GM19035 (cell line): ENCODE measurements around the gene AMPH.

Source experiments
- ATAC-seq: cut with Tn5 transposase; IDR thresholded peaks from one replicate; pipeline ENCODE4 v1.9.1; 2021; ENCODE audit not compliant: unreplicated experiment

Gene AMPH

DNA sequence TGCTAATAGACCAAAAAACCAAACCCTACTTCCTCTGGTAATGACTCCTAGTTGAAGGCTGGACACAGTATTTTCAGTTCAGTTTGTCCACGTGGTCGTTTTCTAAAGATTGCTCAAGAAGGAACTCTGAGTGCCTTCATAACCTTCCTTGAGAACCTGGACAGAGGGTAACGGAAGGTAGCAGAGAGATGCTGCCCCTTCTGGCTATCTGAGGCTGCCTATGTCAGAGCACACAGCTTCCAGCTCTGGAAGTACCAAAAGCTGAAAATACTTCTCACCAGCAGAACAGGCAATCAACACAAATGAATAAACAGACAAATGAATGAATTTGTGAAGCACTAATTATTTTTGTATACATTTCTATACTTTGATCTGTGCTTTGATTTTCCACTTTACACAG lies 85.2 kb downstream of the AMPH start:
- no peak for ATAC-seq

DNA sequence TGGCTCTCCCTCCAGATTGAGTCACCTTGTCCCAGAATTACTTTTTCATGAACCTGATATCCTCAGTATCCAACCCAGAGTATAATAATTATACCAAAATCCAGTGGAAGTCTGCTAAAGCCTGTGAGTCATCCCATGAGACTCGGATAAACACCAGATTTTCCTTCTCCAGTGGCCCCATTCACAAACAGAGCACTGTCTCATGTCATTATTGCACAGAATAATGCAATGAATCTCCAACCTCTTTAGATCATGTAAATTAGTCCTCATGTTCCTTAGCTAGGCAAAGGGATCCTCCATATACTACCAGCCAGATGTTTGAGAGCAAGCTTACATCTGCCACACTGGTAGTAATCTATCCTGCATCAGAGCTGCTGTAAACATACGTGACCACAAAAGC lies 89.0 kb downstream of the AMPH start:
- no peak for ATAC-seq

DNA sequence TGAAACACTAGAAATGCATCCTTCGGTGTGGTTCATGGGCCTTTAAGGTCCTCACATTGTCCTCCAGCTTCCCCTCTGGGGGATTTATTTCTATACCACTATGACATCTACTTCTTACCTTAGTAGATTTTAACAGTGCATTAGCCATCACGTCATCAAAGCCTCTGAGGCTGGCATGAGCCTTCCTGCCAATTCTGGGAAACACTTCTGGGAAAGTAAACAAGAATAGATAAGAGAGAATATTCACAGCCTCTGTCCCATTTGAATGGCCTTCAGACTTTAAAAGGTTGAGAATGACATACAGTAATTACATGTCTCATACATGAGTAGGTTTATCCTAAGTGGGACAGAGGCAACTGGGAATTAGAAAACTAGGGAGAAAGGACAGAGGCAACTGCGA lies 89.7 kb downstream of the AMPH start:
- no peak for ATAC-seq

DNA sequence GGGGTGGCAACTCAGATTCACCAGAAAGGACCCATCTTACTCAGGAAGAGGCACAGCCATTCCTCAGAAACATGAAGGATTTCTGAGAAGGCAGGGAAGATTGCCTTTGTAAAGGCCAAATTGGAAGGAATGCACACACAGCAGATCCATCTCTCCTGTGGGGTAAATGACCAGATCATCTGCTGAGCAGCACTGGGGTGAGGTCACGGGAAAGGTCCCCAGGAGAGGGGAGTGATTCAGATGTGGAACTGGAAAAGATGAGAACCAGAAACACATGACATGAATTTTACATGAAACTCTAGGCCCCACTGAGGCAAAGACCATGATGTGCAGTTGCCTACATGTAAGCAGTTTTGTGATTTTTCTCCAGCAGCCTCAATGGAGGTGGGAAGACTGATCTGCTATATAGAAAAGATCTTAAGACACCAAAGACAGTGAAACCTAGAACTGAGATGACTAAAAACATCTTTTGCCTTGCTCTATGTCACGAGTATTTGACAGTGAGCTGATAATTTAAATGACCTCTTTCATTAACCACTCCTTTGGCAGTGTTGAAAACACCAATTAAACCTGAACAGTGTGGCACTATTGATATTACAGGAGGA lies 91.6 kb downstream of the AMPH start:
- ATAC-seq: no peak

DNA sequence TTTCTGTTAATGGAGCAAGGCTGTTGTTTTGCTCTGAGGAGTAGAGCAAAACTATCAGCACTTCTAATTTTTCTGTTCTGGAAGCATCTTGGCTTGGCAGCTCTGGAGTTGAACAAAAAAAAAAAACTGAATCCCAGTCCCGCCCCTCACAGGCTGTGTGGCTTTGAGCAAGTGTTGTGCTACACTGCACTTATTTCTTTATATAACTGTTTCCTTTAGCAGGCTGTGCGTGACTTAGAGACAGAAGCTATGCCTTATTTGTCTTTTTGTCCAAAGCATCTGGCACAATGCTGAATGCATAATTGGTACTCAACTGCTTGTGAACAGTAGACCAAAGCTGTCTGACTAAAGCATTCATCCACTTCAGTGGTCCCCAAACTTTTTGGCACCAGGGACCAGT lies 96.1 kb downstream of the AMPH start:
- no peak for ATAC-seq

DNA sequence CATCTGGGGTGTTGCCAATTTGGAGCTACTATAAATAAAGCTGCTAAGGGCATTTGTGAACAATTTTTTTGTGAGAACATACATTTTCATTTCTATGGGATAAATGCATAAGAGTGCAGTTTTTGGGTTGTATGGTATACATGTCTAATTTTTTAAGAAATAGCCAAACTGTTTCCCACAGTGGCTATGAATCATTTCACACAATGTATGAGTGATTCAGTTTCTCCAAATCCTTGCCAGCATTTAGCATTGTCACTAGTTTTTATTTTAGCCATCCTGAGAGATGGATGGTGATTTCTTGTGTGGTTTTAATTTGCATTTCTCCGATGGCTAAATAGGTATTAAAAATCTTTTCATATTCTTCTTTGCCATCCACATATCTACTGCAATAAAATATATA lies 105.3 kb downstream of the AMPH start:
- no peak for ATAC-seq

DNA sequence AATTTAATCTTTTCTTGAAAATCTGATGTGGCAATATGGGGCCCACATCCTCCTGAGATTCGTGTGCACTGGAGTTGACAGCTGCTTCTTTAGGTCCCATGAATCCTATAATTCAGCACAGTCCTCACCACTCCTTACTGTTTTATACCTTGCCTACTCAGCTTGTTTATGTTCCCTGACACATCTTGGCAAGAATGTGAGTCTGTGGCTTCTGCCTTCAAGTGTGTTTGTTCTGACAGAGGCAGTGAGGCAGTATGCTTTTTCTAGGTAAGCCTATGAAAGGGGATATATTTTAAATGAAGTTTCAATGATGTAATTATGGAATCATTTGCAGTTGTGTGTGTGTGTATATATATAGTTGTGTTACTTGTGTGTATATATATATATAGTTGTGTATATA lies 106.4 kb downstream of the AMPH start:
- ATAC-seq: no peak

DNA sequence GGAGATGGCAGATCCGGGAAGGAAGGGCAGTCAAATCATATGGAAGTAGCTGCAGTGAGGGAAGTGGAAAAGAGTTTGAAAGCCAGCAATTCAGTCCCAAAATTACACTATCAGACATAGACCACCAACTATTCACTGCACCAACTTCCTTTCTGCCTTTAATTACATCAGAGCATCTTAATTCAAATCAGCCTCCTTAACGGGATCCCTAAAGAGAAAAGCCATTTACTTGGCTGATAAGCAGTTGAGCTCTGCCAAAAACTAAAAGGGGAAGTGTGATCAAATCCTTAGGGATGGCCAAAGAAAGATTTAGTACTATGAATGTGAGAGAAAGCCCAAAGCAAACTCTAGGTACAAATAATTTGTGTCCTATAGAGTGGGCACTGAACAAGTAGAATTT lies 110.4 kb downstream of the AMPH start:
- no peak for ATAC-seq

DNA sequence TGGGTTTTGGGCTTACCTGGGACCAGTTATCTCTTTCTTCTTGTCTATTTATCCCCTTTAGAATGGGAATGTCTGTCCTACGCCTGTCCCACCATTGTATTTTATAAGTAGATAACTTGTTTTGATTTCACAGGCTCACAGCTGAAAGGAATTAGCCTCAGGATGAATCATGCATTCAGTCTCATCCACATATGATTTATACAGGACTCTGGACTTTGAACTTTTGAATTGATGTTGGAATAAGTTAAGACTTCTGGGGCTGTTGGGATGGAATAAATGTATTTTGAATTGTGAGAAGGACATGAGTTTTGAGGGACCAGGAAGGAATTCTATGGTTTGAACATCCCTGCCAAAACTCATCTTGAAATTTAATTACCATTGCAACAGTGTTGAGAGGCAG lies 112.6 kb downstream of the AMPH start:
- ATAC-seq: no peak

DNA sequence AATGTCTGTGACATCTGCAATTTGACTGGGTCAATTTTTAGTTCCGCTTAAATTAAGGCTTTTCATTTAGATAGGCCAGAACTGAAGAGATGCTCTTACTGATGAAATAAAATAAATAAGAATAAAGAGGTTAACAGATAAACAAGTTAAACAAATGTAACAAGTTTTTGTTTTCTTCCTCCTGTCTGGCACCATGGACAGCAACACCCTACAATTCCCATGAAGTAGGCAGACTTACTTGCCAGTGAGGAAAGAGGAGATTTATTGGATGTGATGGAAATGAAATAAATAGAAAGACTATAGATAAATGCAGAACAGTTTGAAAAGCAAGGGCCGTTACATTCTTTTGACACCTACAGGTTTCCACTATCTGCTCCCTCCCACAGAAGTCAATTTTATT lies 118.5 kb downstream of the AMPH start:
- no peak for ATAC-seq

DNA sequence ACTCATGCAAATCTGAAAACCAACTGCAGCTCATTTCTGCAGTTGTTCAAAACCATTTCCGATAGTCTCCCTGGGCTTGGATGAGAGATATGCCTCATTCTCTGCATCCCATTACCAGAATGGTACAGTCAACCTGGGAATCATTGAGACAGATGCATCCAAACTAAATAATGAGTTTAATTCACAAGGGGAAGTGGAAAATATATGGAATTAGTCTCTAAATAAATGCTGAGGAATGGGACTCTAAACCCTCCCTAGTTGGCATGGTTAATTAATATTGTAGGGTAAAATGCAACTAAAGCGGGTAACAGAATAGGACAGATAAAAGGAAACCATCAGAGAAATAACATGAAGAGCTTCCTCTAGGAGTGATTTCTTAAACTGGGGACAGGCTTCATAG lies 118.9 kb downstream of the AMPH start:
- ATAC-seq: no peak

DNA sequence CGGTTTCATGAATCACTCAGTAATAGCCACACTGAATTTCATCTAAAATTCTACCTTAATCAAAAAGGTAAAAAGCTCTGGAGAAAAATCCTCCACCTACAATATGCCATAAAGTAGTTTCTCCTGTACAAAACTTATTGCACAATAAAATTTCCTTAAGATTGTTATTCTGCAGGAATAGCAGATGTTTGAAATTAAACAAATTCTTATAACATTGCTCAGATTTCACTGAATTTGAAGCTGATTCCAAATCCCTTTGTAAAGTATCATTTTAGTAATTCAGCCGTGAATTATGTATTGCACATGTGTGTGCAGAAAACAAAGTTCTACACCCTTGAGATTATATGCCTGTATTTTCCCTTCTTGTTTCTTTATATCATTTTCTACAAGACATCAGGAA lies 123.8 kb downstream of the AMPH start:
- ATAC-seq: no peak

DNA sequence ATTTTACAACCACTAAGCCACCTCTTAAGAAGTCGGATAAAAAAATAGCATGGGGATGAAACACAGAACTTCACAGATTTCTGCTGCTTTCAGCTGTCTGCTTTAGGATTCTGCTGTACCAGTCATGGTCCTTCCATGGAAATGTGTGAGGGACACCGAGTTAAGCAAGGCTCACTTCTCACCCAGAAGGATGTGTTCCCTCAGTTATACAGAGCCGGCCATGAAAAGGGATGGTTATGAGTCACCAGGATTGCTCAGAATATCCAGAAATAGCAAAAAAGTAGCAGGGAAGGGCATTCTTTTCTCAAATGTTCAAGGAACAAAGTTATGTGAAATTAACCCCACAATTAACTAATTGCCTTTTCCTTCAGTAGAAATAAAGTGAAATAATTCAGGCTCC lies 124.4 kb downstream of the AMPH start:
- ATAC-seq: no peak

DNA sequence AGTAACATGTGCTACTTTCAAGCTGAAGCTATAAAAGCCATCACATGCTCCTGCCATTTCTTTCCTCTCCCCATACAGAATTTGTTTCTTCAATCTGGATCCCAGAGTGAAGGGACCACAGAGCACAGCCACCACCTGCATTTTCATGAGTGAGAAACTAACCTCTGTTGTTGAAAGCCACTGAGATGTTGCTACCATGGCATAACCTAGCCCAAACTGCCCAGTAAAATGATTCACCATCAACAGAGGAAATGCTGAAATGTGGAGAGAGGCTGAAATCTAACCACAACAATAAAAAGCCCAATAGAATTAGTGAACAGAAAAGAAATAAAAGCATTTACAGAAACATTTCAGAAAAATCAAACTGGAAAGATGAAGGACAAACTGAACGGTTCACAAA lies 125.2 kb downstream of the AMPH start:
- no peak for ATAC-seq

DNA sequence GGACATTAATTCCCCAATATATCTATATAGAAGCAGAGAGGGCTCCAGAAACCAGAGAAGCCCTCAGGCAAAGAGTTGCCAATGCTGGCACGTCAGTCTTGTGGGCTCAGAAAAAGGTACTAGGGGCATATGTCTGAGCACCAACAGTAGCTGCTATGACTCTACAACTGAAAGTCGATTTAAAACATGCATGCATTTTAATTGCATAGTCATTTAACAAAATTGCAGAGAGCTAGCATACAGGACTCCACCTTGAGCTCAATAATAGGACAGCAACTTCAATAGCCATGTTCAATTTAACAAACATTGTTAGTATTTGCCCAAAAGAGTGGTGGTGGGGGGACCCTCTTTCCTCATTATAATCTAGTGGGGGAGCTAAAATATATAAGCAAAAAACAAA lies 126.5 kb downstream of the AMPH start:
- ATAC-seq: no peak

DNA sequence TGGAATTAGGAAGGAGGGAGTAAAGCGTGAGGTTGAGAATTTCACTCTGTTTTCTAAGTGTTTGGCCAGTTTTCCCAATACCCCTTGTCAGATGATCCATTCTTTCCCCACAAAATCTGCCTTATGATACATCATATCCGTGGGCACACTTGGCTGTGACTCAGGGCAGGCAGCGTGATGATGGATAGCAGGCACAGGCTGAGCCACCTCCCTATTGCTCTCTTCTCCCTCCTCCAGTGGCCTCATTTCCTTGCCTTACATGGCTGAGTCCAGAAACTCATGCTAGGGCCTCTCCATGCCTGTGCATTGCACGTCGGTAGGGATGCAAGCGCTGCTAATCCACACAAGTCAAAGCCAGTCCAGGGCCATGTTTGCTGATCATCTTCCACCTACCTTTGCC lies 128.3 kb downstream of the AMPH start:
- ATAC-seq: no peak

DNA sequence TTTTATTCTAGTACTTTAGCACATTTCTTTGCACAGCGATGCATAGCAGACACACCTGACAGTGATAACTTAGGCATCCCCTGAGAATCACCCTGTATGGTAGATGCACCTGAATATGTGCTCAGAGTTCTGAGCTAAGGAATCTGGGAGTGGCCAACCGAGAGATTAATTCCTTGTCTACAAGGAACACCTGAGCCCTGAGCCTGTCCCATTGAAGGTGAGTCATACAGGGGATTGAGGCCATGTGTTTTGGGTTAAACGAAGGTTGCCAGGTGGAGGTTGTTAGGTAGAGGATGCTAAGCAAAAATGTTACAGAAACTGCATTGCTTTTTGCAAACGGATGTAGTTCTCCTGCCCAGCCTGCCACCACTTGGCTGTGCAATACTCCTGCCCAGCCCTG lies 128.9 kb downstream of the AMPH start:
- no peak for ATAC-seq

DNA sequence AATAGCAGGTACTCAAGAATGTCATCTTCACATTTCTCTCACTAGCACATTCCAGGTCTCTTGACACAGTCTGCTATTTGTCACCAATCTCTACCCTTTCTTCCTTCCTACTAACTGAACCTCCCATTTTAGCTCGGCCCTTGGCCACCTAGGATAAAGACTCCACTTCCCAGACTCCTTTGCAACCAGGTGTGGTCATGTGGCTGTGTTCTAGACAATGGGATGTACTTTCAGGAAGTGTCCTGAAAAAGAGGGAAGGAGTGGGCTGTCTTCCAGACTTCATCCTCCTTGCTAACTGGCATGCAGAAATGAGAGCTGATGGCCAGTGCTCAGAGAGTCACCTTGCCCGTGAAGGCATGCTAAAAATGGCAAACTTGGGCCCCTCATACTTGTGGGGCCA lies 139.2 kb downstream of the AMPH start:
- ATAC-seq: no peak

DNA sequence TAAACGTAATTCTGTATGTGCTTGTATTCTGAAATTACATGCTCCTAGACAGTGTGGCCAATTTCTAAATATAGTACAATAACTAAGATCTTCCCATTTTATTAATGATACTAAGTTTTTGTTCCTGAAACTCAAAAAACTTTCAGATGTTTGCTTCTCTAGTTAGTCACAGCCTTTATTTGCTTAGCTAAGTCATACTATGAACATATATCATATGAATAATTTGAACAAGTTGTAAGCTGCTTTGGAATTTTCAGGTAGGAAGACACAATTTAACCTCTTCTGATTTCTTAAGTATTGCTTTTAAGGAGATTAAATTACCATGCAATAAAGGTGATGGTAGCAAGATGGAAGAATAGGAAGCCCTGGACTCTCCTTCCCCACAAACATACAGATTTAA lies 148.7 kb downstream of the AMPH start:
- no peak for ATAC-seq

DNA sequence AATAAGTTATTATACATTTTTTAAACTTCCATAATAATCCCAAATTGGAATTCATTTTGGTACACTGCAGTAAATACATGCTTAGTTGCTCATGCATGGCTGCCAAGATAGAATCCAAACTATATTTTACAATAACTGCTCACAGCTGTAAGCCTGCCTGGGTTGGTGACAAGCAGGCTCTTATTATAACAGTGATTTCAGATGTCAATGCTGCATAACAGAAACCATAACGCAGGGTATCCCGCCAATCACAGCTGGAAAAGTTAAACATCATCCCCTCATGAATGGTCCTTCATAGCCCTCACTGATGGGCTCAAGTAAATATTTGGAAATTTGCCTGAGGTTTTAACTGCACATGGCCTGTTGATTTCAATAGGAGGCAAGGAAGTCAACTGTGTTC lies 149.8 kb downstream of the AMPH start:
- ATAC-seq: no peak

DNA sequence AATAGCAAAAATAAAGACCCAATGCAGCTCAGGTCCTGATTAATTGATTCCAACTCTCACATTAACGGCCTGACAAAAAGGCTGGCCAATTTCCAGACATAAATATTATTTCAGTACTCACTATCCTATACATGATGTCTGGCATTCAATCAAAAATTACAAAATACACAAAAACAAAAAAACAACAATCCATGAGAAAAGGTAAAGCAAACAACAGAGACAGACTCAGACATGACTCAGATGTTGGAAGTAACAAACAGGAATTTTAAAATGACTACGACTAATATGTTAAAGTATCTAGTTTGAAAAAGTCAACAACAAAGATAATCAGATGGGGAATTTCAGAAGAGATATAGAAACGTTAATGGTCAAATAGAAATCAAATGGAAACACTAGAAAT lies 152.8 kb downstream of the AMPH start:
- no peak for ATAC-seq

DNA sequence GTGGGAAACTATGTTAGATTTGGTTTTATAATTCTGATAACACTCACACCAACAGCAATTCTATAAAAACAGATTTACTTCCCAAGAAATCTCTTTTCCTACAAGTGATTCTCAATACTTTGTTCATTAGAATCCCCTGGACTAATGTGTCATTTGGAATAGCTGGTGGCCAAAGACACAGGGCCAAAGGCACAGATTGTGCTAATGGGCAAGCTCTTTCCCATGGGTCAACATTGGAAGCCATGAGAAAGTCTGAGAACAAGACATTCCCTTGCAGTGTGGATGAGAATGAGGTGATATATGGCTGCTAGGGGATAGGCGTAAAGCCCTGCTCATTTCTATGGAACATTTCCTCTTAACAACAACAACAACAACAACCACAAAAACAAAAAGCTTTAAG lies 153.8 kb downstream of the AMPH start:
- no peak for ATAC-seq

DNA sequence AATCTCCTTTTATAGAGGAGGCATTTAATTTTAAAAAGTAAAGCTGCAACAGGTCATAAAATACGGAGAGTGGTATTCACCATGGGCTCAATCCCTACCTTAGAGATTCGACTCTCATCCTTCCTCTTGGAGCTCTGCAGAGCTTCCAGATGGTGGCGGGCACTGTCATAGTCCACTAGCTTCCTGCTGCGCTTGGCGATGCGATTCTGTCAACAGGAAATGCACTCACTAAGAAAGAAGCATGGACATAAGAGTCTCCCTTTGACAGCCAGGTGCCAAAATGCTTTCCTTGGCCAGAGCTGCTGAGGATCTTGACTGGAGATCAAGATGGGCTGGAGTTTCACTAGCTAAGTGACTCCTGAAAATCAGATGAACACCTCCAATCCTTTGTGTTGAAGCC lies 154.4 kb downstream of the AMPH start:
- ATAC-seq: no peak

DNA sequence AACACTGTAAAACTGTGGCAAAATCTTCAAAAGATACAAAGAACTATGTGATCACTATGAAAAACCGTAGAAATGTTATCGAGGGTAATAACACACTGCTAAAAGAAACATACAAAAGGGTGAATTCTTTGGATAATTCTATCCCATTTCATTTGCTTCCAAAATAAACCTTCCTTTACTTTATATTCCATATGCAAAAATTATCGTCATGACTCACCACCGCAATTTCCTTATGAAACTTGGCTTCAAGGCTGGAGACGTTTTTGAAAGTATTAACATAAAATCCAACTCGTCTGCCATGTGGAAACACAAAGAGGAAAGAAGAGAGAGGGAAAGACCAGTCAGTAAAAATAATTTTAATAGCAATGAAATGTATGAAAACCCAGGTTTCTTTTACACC lies 165.2 kb downstream of the AMPH start:
- ATAC-seq: no peak
